ENCODE measurements around the gene RAX. TPM values are rescaled to one million over a fixed set of nuclear protein-coding genes. Genes with fewer than 3 reads are reported as not detected.

The RAX gene
- total and polyA plus RNA-seq, 2 of the 8 experiments (the other 6 are each of a cell fraction or from before 2014, with no cell fraction given) = 0.12 to 0.52 TPM

- Histone ChIP-seq H2BK15ac (ENCODE audit: low read length) (no peak overlapping the region), H2BK20ac (ENCODE audit: low read length) (no peak overlapping the region), H4K91ac (replicated peaks; ENCODE audit: insufficient read length, low read length) (no peak overlapping the region), H3K79me1 (ENCODE audit: low read depth, low read length) (no peaks in the 10 kb centered on the region), H3K4me3 (ENCODE audit: extremely low read depth in 1 of 4, insufficient read depth in 2 of 4, low read depth in 3 of 4, low read length in 4 of 4) (no peak overlapping the region), H3K79me2 (ENCODE audit: control insufficient read depth in 1 of 2, insufficient read depth in 2 of 2, low read length in 2 of 2) (no peaks in the 10 kb centered on the region), H2BK12ac (ENCODE audit: low read depth, low read length) (no peak overlapping the region), H3K4me1 (replicated peaks in 1 of 4; ENCODE audit: control insufficient read depth in 3 of 4, insufficient read depth in 4 of 4, low read length in 3 of 4) (no peaks in the 10 kb centered on the region), H3K36me3 (ENCODE audit: control insufficient read depth in 2 of 4, insufficient read depth in 4 of 4, low read length in 3 of 4) (no peaks in the 10 kb centered on the region), H2AK5ac (ENCODE audit: low read depth, low read length) (no peak overlapping the region), H3K9ac (replicated peaks in 1 of 4; ENCODE audit: extremely low read depth in 1 of 4, low read depth in 3 of 4, low read length in 3 of 4) (no peak overlapping the region), H3K14ac (ENCODE audit: insufficient read length) (no peak overlapping the region), H3K4me2 (ENCODE audit: insufficient read depth in 1 of 2, low read depth in 2 of 2, low read length in 2 of 2) (no peak overlapping the region), H2BK120ac (replicated peaks; ENCODE audit: low read depth, low read length) (no peak overlapping the region), H2BK5ac (ENCODE audit: low read depth, low read length) (no peak overlapping the region), H3K27ac (ENCODE audit: low read depth, low read length) (no peak overlapping the region), H3K23me2 (ENCODE audit: low read depth, low read length) (no peaks in the 10 kb centered on the region), H3K18ac (ENCODE audit: extremely low read depth, low read length) (no peak overlapping the region), H3K23ac (ENCODE audit: insufficient read length) (no peak overlapping the region), H4K8ac (ENCODE audit: extremely low read depth, insufficient read depth, low read length) (no peak overlapping the region), H3K56ac (replicated peaks; ENCODE audit: insufficient read length, low read depth, low read length) (no peak overlapping the region), H3K4ac (replicated peaks; ENCODE audit: insufficient read length, low read depth, low read length) (no peak overlapping the region), H3K27me3 (replicated peaks in 1 of 4; ENCODE audit: control insufficient read depth in 3 of 4, extremely low read depth in 1 of 4, insufficient read depth in 3 of 4, low read length in 3 of 4) (peaks cover 0 to 3% (median under 1%) of the 10 kb centered on the region in 4 experiments; a peak in 4 of 7 replicates), H3K9me3 (ENCODE audit: insufficient read depth in 2 of 2, low read depth in 1 of 2, low read length in 1 of 2) (no peaks in the 10 kb centered on the region), H4K20me1 (replicated peaks in 1 of 2; ENCODE audit: control insufficient read depth in 1 of 2, insufficient read depth in 2 of 2, low read length in 2 of 2) (no peaks in the 10 kb centered on the region), H2AFZ (ENCODE audit: low read length) (no peak overlapping the region), H4K5ac (ENCODE audit: insufficient read length, low read depth, low read length) (no peak overlapping the region)
- ChIA-PET CTCF (ENCODE audit: partially characterized antibody) (interaction anchor here (0.8 to 3.1 kb wide), 8 partner anchors 9 to 218 kb away, joined by 3 to 19 read pairs (median 3); partner anchors contain the start of genes GRP and RAX), POLR2A (ENCODE audit: partially characterized antibody) (interaction anchor here (1.2 kb wide), 1 partner anchor 8 kb away, joined by 4 read pairs; no protein-coding TSS in a partner anchor)
- 89% methylated on average over 6 of the region's 6 CpGs; no CpG with 5 or more reads in 1 of the 2 experiments for WGBS, 2 experiments (ENCODE audit: extremely low coverage in 1 of 2, insufficient coverage in 1 of 2, insufficient read length in 1 of 2, insufficient replicate concordance in 2 of 2, low coverage in 1 of 2, low lambda C conversion rate in 2 of 2, missing lambda C conversion rate in 1 of 2)
- DNase-seq (ENCODE audit: low read depth in 1 of 2, low spot score in 2 of 2) (no peak), FAIRE-seq (no peak)
- TF ChIP-seq BRCA1 (IDR thresholded peaks at IDR 0.05; ENCODE audit: low read depth, low read length) = no peak
- no peak for TF ChIP-seq YY1 (IDR thresholded peaks at IDR 0.05; ENCODE audit: low read depth, low read length)
- no peak for TF ChIP-seq TEAD4 (IDR thresholded peaks at IDR 0.05; ENCODE audit: low read depth, low read length)
- no peak for TF ChIP-seq GTF2F1 (IDR thresholded peaks at IDR 0.05; ENCODE audit: borderline replicate concordance, low read depth, low read length)
- TF ChIP-seq POLR2AphosphoS5 (IDR thresholded peaks at IDR 0.05; ENCODE audit: low read depth, low read length) = no peak
- TF ChIP-seq EZH2 (IDR thresholded peaks at IDR 0.05; ENCODE audit: low read depth, low read length, severe bottlenecking) = no peak
- TF ChIP-seq MAFK (IDR thresholded peaks at IDR 0.05; ENCODE audit: low read depth, low read length) = no peak
- no peak for TF ChIP-seq RBBP5 (IDR thresholded peaks at IDR 0.05; ENCODE audit: borderline replicate concordance, low read depth, low read length)
- no peak for TF ChIP-seq SRF (IDR thresholded peaks at IDR 0.05; ENCODE audit: low read depth, low read length)
- TF ChIP-seq FOSL1 (IDR thresholded peaks at IDR 0.05; ENCODE audit: insufficient read depth, low read depth, low read length) = no peak
- no peak for TF ChIP-seq SP1 (IDR thresholded peaks at IDR 0.05; ENCODE audit: low read depth, low read length)
- no peak for TF ChIP-seq SP2 (IDR thresholded peaks at IDR 0.05; ENCODE audit: low read length)
- TF ChIP-seq SUZ12 (IDR thresholded peaks at IDR 0.05; ENCODE audit: low read length) = no peak
- TF ChIP-seq BACH1 (IDR thresholded peaks at IDR 0.05; ENCODE audit: low read length) = no peak
Measured at GRCh38 chr18:59229701-59230443, 43.4 kb downstream of the RAX start.
